ENCODE data around the gene UBIAD1. TPM values are rescaled to one million over a fixed set of nuclear protein-coding genes. Genes with fewer than 3 reads are reported as not detected.
"Not testable (repeated sequence)": the region's sequence is repeated elsewhere in the genome, so short reads cannot be mapped to it uniquely, and the experiment has no call there.

The UBIAD1 gene
- total and polyA plus RNA-seq, 2 donors = 6.8 to 14.4 TPM

- Histone ChIP-seq H3K27ac (ENCODE audit: low read depth) (no peak within 1 kb of the TSS), H3K4me3 (ENCODE audit: low read depth, low read length) (peak within 1 kb of the TSS; percentile 86), H3K4me1 (ENCODE audit: insufficient read depth) (peaks cover 2% of the 10 kb centered on the region), H3K36me3 (ENCODE audit: insufficient read depth) (no peaks in the 10 kb centered on the region)
- DNase-seq (ENCODE audit: extremely low spot score) = peak; percentile 100
- under 1% methylated on average over 60 of the region's 60 CpGs for WGBS
Observed at GRCh38 chr1:11262171-11263049, 10.6 kb upstream of the UBIAD1 start, which contains the start of gene MTOR. MTOR (minus strand) TSS chr1:11262551; CDS start chr1:11259409, 3,142 bp downstream.

- no peaks in the 10 kb centered on the region for H3K36me3 ChIP-seq (ENCODE audit: insufficient read depth)
- 84% methylated on average over 12 of the region's 12 CpGs for WGBS
- H3K4me1 ChIP-seq (ENCODE audit: insufficient read depth) = peaks cover 2% of the 10 kb centered on the region
- no peak overlapping the region for H3K4me3 ChIP-seq (ENCODE audit: low read depth, low read length)
- H3K27ac ChIP-seq (ENCODE audit: low read depth) = no peak overlapping the region
- no peak for DNase-seq (ENCODE audit: extremely low spot score)
Observed at GRCh38 chr1:11266268-11267074, 6.5 kb upstream of the UBIAD1 start.

- H3K36me3 ChIP-seq (ENCODE audit: insufficient read depth); H3K4me1 ChIP-seq (ENCODE audit: insufficient read depth); H3K4me3 ChIP-seq (ENCODE audit: low read depth, low read length); DNase-seq (ENCODE audit: extremely low spot score); H3K27ac ChIP-seq (ENCODE audit: low read depth): not testable (repeated sequence)
- 82% methylated on average over 19 of the region's 19 CpGs for WGBS
Observed at GRCh38 chr1:11267350-11268337, 5.4 kb upstream of the UBIAD1 start.

GRCh38 chr1:11272544-11272831, 510 bp upstream of the UBIAD1 start:
- H3K4me1 ChIP-seq (ENCODE audit: insufficient read depth) = no peaks in the 10 kb centered on the region
- peak overlapping the region; percentile 26 for H3K4me3 ChIP-seq (ENCODE audit: low read depth, low read length)
- 11% methylated on average over 9 of the region's 9 CpGs for WGBS
- no peak overlapping the region for H3K27ac ChIP-seq (ENCODE audit: low read depth)
- DNase-seq (ENCODE audit: extremely low spot score) = no peak
- H3K36me3 ChIP-seq (ENCODE audit: insufficient read depth) = no peaks in the 10 kb centered on the region

GRCh38 chr1:11273595-11274234, 717 bp downstream of the UBIAD1 start:
- Histone ChIP-seq H3K36me3 (ENCODE audit: insufficient read depth) (no peaks in the 10 kb centered on the region), H3K27ac (ENCODE audit: low read depth) (peak overlapping the region; percentile 86), H3K4me3 (ENCODE audit: low read depth, low read length) (peak overlapping the region; percentile 58), H3K4me1 (ENCODE audit: insufficient read depth) (no peaks in the 10 kb centered on the region)
- DNase-seq (ENCODE audit: extremely low spot score) = no peak
- WGBS = 7% methylated on average over 22 of the region's 22 CpGs

- WGBS = 93% methylated on average over 5 of the region's 5 CpGs
- Histone ChIP-seq H3K27ac (ENCODE audit: low read depth) (no peak overlapping the region), H3K36me3 (ENCODE audit: insufficient read depth) (no peaks in the 10 kb centered on the region), H3K4me1 (ENCODE audit: insufficient read depth) (no peaks in the 10 kb centered on the region), H3K4me3 (ENCODE audit: low read depth, low read length) (no peak overlapping the region)
- DNase-seq (ENCODE audit: extremely low spot score) = no peak
Observed at GRCh38 chr1:11279152-11279551, 6.2 kb downstream of the UBIAD1 start.

- DNase-seq (ENCODE audit: extremely low spot score) = no peak
- H3K27ac ChIP-seq (ENCODE audit: low read depth) = no peak overlapping the region
- 98% methylated on average over 1 of the region's 1 CpG for WGBS
- no peak overlapping the region for H3K4me3 ChIP-seq (ENCODE audit: low read depth, low read length)
- no peaks in the 10 kb centered on the region for H3K4me1 ChIP-seq (ENCODE audit: insufficient read depth)
- no peaks in the 10 kb centered on the region for H3K36me3 ChIP-seq (ENCODE audit: insufficient read depth)
Observed at GRCh38 chr1:11279630-11280029, 6.6 kb downstream of the UBIAD1 start.

GRCh38 chr1:11280719-11281376, 7.8 kb downstream of the UBIAD1 start:
- Histone ChIP-seq H3K4me1 (ENCODE audit: insufficient read depth) (no peaks in the 10 kb centered on the region), H3K36me3 (ENCODE audit: insufficient read depth) (peaks cover 5% of the 10 kb centered on the region), H3K4me3 (ENCODE audit: low read depth, low read length) (no peak overlapping the region), H3K27ac (ENCODE audit: low read depth) (no peak overlapping the region)
- WGBS = 78% methylated on average over 4 of the region's 4 CpGs
- no peak for DNase-seq (ENCODE audit: extremely low spot score)

GRCh38 chr1:11281518-11282331, 8.7 kb downstream of the UBIAD1 start:
- Histone ChIP-seq H3K4me3 (ENCODE audit: low read depth, low read length) (no peak overlapping the region), H3K36me3 (ENCODE audit: insufficient read depth) (peaks cover 5% of the 10 kb centered on the region), H3K27ac (ENCODE audit: low read depth) (no peak overlapping the region), H3K4me1 (ENCODE audit: insufficient read depth) (no peaks in the 10 kb centered on the region)
- WGBS = 32% methylated on average over 8 of the region's 8 CpGs
- DNase-seq (ENCODE audit: extremely low spot score) = no peak

- Histone ChIP-seq H3K36me3 (ENCODE audit: insufficient read depth) (peaks cover 5% of the 10 kb centered on the region), H3K27ac (ENCODE audit: low read depth) (no peak overlapping the region), H3K4me1 (ENCODE audit: insufficient read depth) (no peaks in the 10 kb centered on the region), H3K4me3 (ENCODE audit: low read depth, low read length) (no peak overlapping the region)
- 95% methylated on average over 6 of the region's 6 CpGs for WGBS
- no peak for DNase-seq (ENCODE audit: extremely low spot score)
Observed at GRCh38 chr1:11283151-11283550, 10.2 kb downstream of the UBIAD1 start.

- Histone ChIP-seq H3K36me3 (ENCODE audit: insufficient read depth) (peaks cover 5% of the 10 kb centered on the region), H3K4me1 (ENCODE audit: insufficient read depth) (no peaks in the 10 kb centered on the region), H3K4me3 (ENCODE audit: low read depth, low read length) (no peak overlapping the region), H3K27ac (ENCODE audit: low read depth) (no peak overlapping the region)
- no peak for DNase-seq (ENCODE audit: extremely low spot score)
- 87% methylated on average over 6 of the region's 6 CpGs for WGBS
Observed at GRCh38 chr1:11284784-11285183, 11.8 kb downstream of the UBIAD1 start.

Measured in urinary bladder (tissue), 4 donors.